PC-3 (cell line): ENCODE results near the gene BEGAIN. TPM values are rescaled to one million over a fixed set of nuclear protein-coding genes. Genes with fewer than 3 reads are reported as not detected.

ENCODE experiments used
- ATAC-seq: fragments of 200-7000 bp; cut with Tn5 transposase; 2 replicates; pipeline ENCODE4 v1.9.1; 2020; ENCODE audit warnings: mild to moderate bottlenecking, moderate library complexity
- BruUV-seq: library from RNA; stranded (reverse); fragments of 400-500 nt; replicated peaks from 2 replicates; lab custom pipeline; 2021; lab: Mats Ljungman, UMichigan
- CTCF ChIA-PET: fragments of 300-600 bp; sonication (Branson Sonifier 250); formaldehyde crosslinking; loops from one replicate; lab custom pipeline; 2022; ENCODE audit warnings: antibody characterized with exemption; lab: Charles Lee
- POLR2A ChIA-PET: fragments of 300-600 bp; sonication (Branson Sonifier 250); formaldehyde crosslinking; loops from one replicate; lab custom pipeline; 2022; ENCODE audit warnings: antibody characterized with exemption; ENCODE audit not compliant: unreplicated experiment; lab: Charles Lee
- DNase-seq: peaks from one replicate; pipeline ENCODE4 v3.0.0-alpha.2; 2015
- H2AFZ ChIP-seq: fragments of 300-600 bp; sonication (generic); 2 replicates; pipeline ENCODE4 v1.6.0; 2016; ENCODE audit warnings: antibody characterized with exemption, low read length
- H3F3A ChIP-seq: fragments of 300-600 bp; sonication (generic); one replicate; pipeline ENCODE4 v1.6.0; 2017; ENCODE audit warnings: antibody characterized with exemption, low read length, control low read depth, mild to moderate bottlenecking; ENCODE audit not compliant: unreplicated experiment
- H3K27ac ChIP-seq: fragments of 300-600 bp; sonication (generic); 2 replicates; pipeline ENCODE4 v1.5.1; 2016; ENCODE audit warnings: mild to moderate bottlenecking, low read length
- H3K27me3 ChIP-seq: fragments of 300-600 bp; sonication (generic); 2 replicates; pipeline ENCODE4 v1.6.1; 2016; ENCODE audit warnings: low read length, mixed read lengths
- H3K36me3 ChIP-seq: fragments of 300-600 bp; sonication (generic); 2 replicates; pipeline ENCODE4 v1.6.1; 2016; ENCODE audit warnings: low read depth, mixed run types, low read length, mixed read lengths
- H3K4me1 ChIP-seq: fragments of 300-600 bp; sonication (generic); 2 replicates; pipeline ENCODE4 v1.5.1; 2016; ENCODE audit warnings: low read length; ENCODE audit not compliant: insufficient read depth
- H3K4me2 ChIP-seq: fragments of 300-600 bp; sonication (generic); 2 replicates; pipeline ENCODE4 v1.6.0; 2016; ENCODE audit warnings: low read length
- H3K4me3 ChIP-seq: fragments of 300-600 bp; sonication (generic); 2 replicates; pipeline ENCODE4 v1.5.1; 2016; ENCODE audit warnings: mild to moderate bottlenecking, low read length, mixed read lengths
- H3K79me2 ChIP-seq: fragments of 300-600 bp; sonication (generic); 2 replicates; pipeline ENCODE4 v1.6.1; 2017; ENCODE audit warnings: low read length, mixed read lengths
- H3K9ac ChIP-seq: fragments of 300-600 bp; sonication (generic); 2 replicates; pipeline ENCODE4 v1.6.0; 2016; ENCODE audit warnings: mild to moderate bottlenecking, low read length
- H3K9me2 ChIP-seq: fragments of 300-600 bp; sonication (generic); replicated peaks from 2 replicates; pipeline ENCODE4 v1.6.1; 2016; ENCODE audit warnings: mixed run types, low read length, mixed read lengths
- H3K9me3 ChIP-seq: fragments of 300-600 bp; sonication (generic); 2 replicates; pipeline ENCODE4 v1.6.1; 2016; ENCODE audit warnings: low read length, mixed read lengths
- H4K20me1 ChIP-seq: fragments of 300-600 bp; sonication (generic); 2 replicates; pipeline ENCODE4 v1.6.1; 2016; ENCODE audit warnings: low read length, mixed read lengths
- EZH2 ChIP-seq: fragments of 300-600 bp; sonication (generic); IDR thresholded peaks from one replicate; pipeline ENCODE4 v1.6.1; 2017; ENCODE audit warnings: antibody characterized with exemption, mild to moderate bottlenecking, low read length; ENCODE audit not compliant: unreplicated experiment
- EZH2phosphoT487 ChIP-seq: fragments of 300-600 bp; sonication (generic); IDR thresholded peaks from 2 replicates; pipeline ENCODE4 v1.6.1; 2018; ENCODE audit warnings: mild to moderate bottlenecking, antibody characterized with exemption, low read length, borderline replicate concordance
- intact Hi-C: fragments of 100-400 bp; cut with micrococcal nuclease; formaldehyde crosslinking; loops from 2 replicates; pipeline ENCODE4 v1.9.0; 2023
- total RNA-seq: library from RNA; depleted of rRNA; stranded (reverse); fragments of >200 nt; gene quantifications from 2 replicates; pipeline ENCODE4 v1.2.3, GENCODE V29; 2014
- TF ChIP-seq, protein P1 (sequence below): fragments of 300-600 bp; sonication (generic); conservative IDR thresholded peaks from 2 replicates; pipeline ENCODE4 v1.5.1; 2017; ENCODE audit warnings: antibody characterized with exemption, low read depth, mild to moderate bottlenecking, low read length

The BEGAIN gene
- total RNA-seq, 1 experiment from 2014 or later, result 3.8 TPM

DNA sequence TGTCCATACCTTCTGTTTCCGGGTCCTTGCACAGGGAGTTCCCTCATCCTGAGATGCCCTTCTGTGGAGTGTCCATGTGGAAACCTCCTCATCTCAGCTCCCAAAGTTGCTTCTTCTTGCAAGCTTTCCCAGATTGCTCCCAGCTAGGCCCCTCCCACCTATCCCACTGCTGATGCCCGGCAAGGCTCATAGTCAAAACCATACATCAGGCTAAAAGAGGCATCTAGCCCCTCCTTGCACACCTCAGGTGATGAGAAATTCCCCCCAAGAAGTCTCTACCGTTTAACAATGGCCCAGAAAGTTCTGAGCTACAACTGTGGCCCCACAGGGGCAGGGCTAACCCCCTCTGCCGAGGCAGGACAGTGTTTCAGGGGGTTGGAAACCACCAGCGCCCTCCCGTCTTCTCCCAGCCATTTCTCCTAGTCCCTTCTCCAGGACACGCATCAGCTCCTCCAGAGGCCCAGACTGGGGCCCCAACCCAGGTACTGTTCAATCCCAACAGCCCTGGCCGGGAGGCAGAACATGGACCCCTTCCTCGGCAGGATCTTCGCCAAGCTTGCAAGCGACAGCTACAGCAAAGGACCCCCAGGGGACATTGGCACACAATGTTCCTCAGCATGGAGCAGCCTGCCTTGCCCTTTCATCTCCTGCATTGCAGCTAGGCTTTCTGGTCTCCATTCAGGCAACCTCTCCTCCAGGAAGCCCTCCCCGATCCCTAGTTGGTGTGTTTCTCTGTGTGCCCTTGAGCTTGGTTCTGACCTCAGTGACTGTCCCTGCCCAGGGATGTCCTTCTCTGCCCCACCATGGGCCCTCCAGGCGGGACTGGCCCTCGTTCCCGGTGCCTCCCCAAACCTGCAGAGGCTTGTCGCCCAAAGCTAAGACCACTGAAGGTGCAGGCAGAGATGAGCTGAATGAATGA, 4.5 kb upstream of the BEGAIN start:
- peaks cover 15% of the 10 kb centered on the region for H3K27me3 ChIP-seq
- no peak for TF ChIP-seq EZH2
- TF ChIP-seq EZH2phosphoT487, result no peak
- TF ChIP-seq, protein P1, sequence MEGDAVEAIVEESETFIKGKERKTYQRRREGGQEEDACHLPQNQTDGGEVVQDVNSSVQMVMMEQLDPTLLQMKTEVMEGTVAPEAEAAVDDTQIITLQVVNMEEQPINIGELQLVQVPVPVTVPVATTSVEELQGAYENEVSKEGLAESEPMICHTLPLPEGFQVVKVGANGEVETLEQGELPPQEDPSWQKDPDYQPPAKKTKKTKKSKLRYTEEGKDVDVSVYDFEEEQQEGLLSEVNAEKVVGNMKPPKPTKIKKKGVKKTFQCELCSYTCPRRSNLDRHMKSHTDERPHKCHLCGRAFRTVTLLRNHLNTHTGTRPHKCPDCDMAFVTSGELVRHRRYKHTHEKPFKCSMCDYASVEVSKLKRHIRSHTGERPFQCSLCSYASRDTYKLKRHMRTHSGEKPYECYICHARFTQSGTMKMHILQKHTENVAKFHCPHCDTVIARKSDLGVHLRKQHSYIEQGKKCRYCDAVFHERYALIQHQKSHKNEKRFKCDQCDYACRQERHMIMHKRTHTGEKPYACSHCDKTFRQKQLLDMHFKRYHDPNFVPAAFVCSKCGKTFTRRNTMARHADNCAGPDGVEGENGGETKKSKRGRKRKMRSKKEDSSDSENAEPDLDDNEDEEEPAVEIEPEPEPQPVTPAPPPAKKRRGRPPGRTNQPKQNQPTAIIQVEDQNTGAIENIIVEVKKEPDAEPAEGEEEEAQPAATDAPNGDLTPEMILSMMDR, result no peak
- intact Hi-C loops, result no loop called here
- ATAC-seq, result no peak
- H3K9me3 ChIP-seq, result no peaks in the 10 kb centered on the region
- no peaks in the 10 kb centered on the region for H3K4me1 ChIP-seq
- no peak overlapping the region for H3K4me2 ChIP-seq
- H3K27ac ChIP-seq, result no peak overlapping the region
- ChIA-PET POLR2A (no interaction called here), CTCF (no interaction called here)
- H3K4me3 ChIP-seq, result no peak overlapping the region
- H3K9ac ChIP-seq, result no peak overlapping the region
- no peak overlapping the region for H2AFZ ChIP-seq
- H3K36me3 ChIP-seq, result no peaks in the 10 kb centered on the region
- no peaks in the 10 kb centered on the region for H3K79me2 ChIP-seq
- no peaks in the 10 kb centered on the region for H4K20me1 ChIP-seq
- DNase-seq, result no peak
- no peaks in the 10 kb centered on the region for H3F3A ChIP-seq
- H3K9me2 ChIP-seq, result no peaks in the 10 kb centered on the region
- BruUV-seq, result no TSS peak

DNA sequence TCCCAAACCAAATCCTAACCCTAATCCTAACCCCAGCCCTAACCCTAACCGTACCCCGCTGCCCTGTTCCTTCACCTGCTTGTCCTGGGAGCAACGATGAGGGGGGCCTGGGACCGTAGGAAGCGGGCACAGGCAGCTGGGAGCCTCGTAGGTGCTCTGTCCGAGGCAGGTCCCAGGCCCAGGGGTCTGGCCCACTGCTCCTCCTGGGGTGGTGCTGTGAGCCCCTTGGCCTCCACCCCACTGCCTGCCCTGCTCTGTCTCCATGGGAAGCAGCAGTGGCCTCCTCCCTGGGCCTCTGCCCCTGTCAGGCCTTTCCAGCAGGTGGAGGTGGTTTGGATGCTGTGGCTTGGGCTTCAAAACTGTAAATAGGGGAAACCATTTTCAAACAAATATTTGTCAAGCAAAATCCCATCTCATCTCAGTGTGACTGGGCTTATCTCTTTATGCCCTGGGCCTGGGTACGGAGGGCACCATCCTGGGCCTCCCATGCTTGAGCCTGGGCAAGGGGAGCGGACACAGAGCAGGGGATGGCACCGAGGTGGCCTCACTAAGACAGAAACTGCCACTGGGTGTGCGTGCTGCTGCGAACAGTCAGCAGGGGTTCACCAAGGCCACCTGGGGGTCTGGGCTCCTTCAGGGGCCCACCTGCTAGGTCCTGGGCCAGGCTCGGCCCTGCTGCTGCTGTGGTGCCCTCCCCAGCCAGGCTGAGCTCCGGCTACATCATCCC, 3.7 kb upstream of the BEGAIN start:
- H3K4me1 ChIP-seq, result peaks cover 7% of the 10 kb centered on the region; the same call in 1 of the 2 replicates
- POLR2A ChIA-PET, result interaction anchor here (0.6 kb wide), 1 partner anchor 17 kb away, joined by 5 read pairs; no protein-coding TSS in a partner anchor
- H3K9ac ChIP-seq, result no peak overlapping the region
- H2AFZ ChIP-seq, result no peak overlapping the region
- no peaks in the 10 kb centered on the region for H3F3A ChIP-seq
- H4K20me1 ChIP-seq, result no peaks in the 10 kb centered on the region
- no peak for DNase-seq
- ATAC-seq, result no peak
- peaks cover 15% of the 10 kb centered on the region for H3K27me3 ChIP-seq
- no peaks in the 10 kb centered on the region for H3K9me2 ChIP-seq
- intact Hi-C loops, result no loop called here
- no peaks in the 10 kb centered on the region for H3K79me2 ChIP-seq
- CTCF ChIA-PET, result no interaction called here
- no peak overlapping the region for H3K4me3 ChIP-seq
- no peaks in the 10 kb centered on the region for H3K9me3 ChIP-seq
- TF ChIP-seq EZH2phosphoT487, result no peak
- no peak overlapping the region for H3K4me2 ChIP-seq
- BruUV-seq, result no TSS peak
- no peaks in the 10 kb centered on the region for H3K36me3 ChIP-seq
- H3K27ac ChIP-seq, result no peak overlapping the region

DNA sequence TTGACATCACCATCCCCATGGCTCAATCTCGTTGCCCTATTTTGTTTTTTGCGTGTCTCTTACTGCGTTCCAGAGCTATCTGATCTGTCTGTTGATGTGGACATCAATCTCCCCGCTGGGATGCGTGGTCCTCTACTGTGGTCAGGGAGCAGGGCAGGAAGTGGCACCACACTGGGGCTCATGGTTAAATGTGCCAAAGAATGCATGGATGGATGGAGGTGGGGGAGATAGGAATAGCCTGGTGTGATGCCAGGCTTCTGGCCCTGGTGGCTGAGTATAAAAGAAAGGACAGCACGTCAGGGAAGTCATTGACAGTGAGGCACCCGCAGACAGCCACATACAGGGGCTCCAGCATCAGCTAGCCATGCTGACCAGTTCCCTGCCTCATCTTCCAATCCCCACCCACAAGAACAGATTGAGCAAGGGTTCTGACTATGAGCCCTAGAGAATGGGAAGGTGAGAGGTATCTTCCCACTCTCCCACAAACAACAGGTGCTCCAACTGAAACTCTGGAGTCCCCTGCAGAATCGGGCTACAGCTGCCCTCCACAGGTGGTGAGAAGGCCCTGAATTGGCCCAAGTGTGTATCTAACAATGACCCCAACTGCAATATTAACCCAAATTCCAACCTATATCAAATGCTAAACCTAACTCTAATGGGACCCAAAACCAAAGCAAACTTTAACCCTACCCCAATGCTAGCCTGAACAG, 2.7 kb upstream of the BEGAIN start:
- Histone ChIP-seq H3K36me3 (no peaks in the 10 kb centered on the region), H3K4me1 (peaks cover 7% of the 10 kb centered on the region; the same call in 1 of the 2 replicates), H3K4me3 (no peak overlapping the region), H3K9ac (no peak overlapping the region), H2AFZ (no peak overlapping the region), H3K79me2 (no peaks in the 10 kb centered on the region), H4K20me1 (no peaks in the 10 kb centered on the region), H3K9me2 (no peaks in the 10 kb centered on the region), H3K27me3 (peaks cover 7% of the 10 kb centered on the region), H3K4me2 (no peak overlapping the region), H3K9me3 (no peaks in the 10 kb centered on the region), H3F3A (no peaks in the 10 kb centered on the region), H3K27ac (no peak overlapping the region)
- ChIA-PET CTCF (no interaction called here), POLR2A (no interaction called here)
- no peak for DNase-seq
- no TSS peak for BruUV-seq
- TF ChIP-seq EZH2, result no peak
- no peak for TF ChIP-seq EZH2phosphoT487
- TF ChIP-seq, protein P1, result no peak
- intact Hi-C loops, result no loop called here
- no peak for ATAC-seq
